Parathyroid adenoma (tissue), 2 donors: ENCODE measurements around the gene GM2A.

ENCODE experiments used
- H2AFZ ChIP-seq: fragments of 300-600 bp; sonication (generic); one replicate; pipeline ENCODE4 v1.7.0; 2017; ENCODE audit warnings: antibody characterized with exemption, mild to moderate bottlenecking
- H3K27ac ChIP-seq: fragments of 300-600 bp; sonication (generic); one replicate; pipeline ENCODE4 v1.7.0; 2017
- H3K27me3 ChIP-seq: fragments of 300-600 bp; sonication (generic); one replicate; pipeline ENCODE4 v1.7.0; 2017; ENCODE audit warnings: low read length; ENCODE audit not compliant: control insufficient read depth, insufficient read depth
- H3K36me3 ChIP-seq: fragments of 300-600 bp; sonication (generic); one replicate; pipeline ENCODE4 v1.7.0; 2017; ENCODE audit warnings: low read length; ENCODE audit not compliant: control insufficient read depth, insufficient read depth
- H3K4me1 ChIP-seq: fragments of 300-600 bp; sonication (generic); one replicate; pipeline ENCODE4 v1.7.0; 2017; ENCODE audit warnings: control low read depth
- H3K4me2 ChIP-seq: fragments of 300-600 bp; sonication (generic); one replicate; pipeline ENCODE4 v1.7.0; 2017; ENCODE audit warnings: low read length
- H3K4me3 ChIP-seq: fragments of 300-600 bp; sonication (generic); one replicate; pipeline ENCODE4 v1.7.0; 2017; ENCODE audit warnings: low read depth, low read length
- H3K79me2 ChIP-seq: fragments of 300-600 bp; sonication (generic); one replicate; pipeline ENCODE4 v1.7.0; 2017; ENCODE audit warnings: control low read depth
- H3K9ac ChIP-seq: fragments of 300-600 bp; sonication (generic); one replicate; pipeline ENCODE4 v1.7.0; 2017; ENCODE audit warnings: mild to moderate bottlenecking
- H3K9me3 ChIP-seq: fragments of 300-600 bp; sonication (generic); one replicate; pipeline ENCODE4 v1.7.0; 2017; ENCODE audit warnings: low read length; ENCODE audit not compliant: control insufficient read depth
- TF ChIP-seq, protein P1 (sequence below): fragments of 300-600 bp; sonication (generic); IDR thresholded peaks from one replicate; pipeline ENCODE4 v1.7.0; 2017; ENCODE audit warnings: antibody characterized with exemption, mild to moderate bottlenecking
- donor health status: primary hyperparathyroidism.

The GM2A gene

GRCh38 chr5:151221574-151221973 is 31.4 kb upstream of the GM2A start:
- H3K9ac ChIP-seq = no peak overlapping the region
- H3K4me3 ChIP-seq = no peak overlapping the region
- no peaks in the 10 kb centered on the region for H3K36me3 ChIP-seq
- no peaks in the 10 kb centered on the region for H3K9me3 ChIP-seq
- no peaks in the 10 kb centered on the region for H3K27me3 ChIP-seq
- peaks cover 10% of the 10 kb centered on the region for H3K4me1 ChIP-seq
- TF ChIP-seq, protein P1, sequence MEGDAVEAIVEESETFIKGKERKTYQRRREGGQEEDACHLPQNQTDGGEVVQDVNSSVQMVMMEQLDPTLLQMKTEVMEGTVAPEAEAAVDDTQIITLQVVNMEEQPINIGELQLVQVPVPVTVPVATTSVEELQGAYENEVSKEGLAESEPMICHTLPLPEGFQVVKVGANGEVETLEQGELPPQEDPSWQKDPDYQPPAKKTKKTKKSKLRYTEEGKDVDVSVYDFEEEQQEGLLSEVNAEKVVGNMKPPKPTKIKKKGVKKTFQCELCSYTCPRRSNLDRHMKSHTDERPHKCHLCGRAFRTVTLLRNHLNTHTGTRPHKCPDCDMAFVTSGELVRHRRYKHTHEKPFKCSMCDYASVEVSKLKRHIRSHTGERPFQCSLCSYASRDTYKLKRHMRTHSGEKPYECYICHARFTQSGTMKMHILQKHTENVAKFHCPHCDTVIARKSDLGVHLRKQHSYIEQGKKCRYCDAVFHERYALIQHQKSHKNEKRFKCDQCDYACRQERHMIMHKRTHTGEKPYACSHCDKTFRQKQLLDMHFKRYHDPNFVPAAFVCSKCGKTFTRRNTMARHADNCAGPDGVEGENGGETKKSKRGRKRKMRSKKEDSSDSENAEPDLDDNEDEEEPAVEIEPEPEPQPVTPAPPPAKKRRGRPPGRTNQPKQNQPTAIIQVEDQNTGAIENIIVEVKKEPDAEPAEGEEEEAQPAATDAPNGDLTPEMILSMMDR = no peak
- peaks cover 2% of the 10 kb centered on the region for H3K79me2 ChIP-seq
- no peak overlapping the region for H2AFZ ChIP-seq
- H3K27ac ChIP-seq = no peak overlapping the region
- H3K4me2 ChIP-seq = no peak overlapping the region

GRCh38 chr5:151222054-151222789 is 30.8 kb upstream of the GM2A start:
- H3K4me1 ChIP-seq = peaks cover 10% of the 10 kb centered on the region

GRCh38 chr5:151222790-151223446 is 30.1 kb upstream of the GM2A start:
- Histone ChIP-seq H2AFZ (peak overlapping the region; percentile 95), H3K4me1 (peaks cover 10% of the 10 kb centered on the region), H3K36me3 (no peaks in the 10 kb centered on the region), H3K27me3 (no peaks in the 10 kb centered on the region), H3K4me3 (peak overlapping the region; percentile 86), H3K9me3 (no peaks in the 10 kb centered on the region), H3K9ac (peak overlapping the region; percentile 56), H3K79me2 (peaks cover 2% of the 10 kb centered on the region), H3K4me2 (peak overlapping the region; percentile 67), H3K27ac (peak overlapping the region; percentile 73)
- TF ChIP-seq, protein P1 = no peak

More at GRCh38 chr5:151222054-151222789, 30.8 kb upstream of the GM2A start:
- TF ChIP-seq, protein P1 = no peak
- Histone ChIP-seq H3K79me2 (peaks cover 2% of the 10 kb centered on the region), H3K9me3 (no peaks in the 10 kb centered on the region), H3K9ac (no peak overlapping the region), H2AFZ (no peak overlapping the region), H3K27ac (peak overlapping the region; percentile 73), H3K36me3 (no peaks in the 10 kb centered on the region), H3K4me3 (no peak overlapping the region), H3K27me3 (no peaks in the 10 kb centered on the region), H3K4me2 (peak overlapping the region; percentile 67)

- Histone ChIP-seq H3K27me3 (no peaks in the 10 kb centered on the region), H3K36me3 (no peaks in the 10 kb centered on the region), H3K4me2 (peak within 1 kb of the TSS; percentile 67), H3K9ac (peak within 1 kb of the TSS; percentile 56), H3K79me2 (peaks cover 2% of the 10 kb centered on the region), H3K9me3 (no peaks in the 10 kb centered on the region), H2AFZ (peak within 1 kb of the TSS; percentile 95), H3K27ac (peak within 1 kb of the TSS; percentile 73), H3K4me3 (peak within 1 kb of the TSS; percentile 86), H3K4me1 (peaks cover 10% of the 10 kb centered on the region)
- TF ChIP-seq, protein P1 = no peak
Observed at GRCh38 chr5:151223447-151224264, 29.3 kb upstream of the GM2A start, which contains the start of gene CCDC69. Gene CCDC69, minus strand, starts transcription at chr5:151224092. Its CDS starts 122 bp downstream, at chr5:151223970.
